Measurements from ENCODE around the gene RFPL1. TPM values are rescaled to one million over a fixed set of nuclear protein-coding genes. Genes with fewer than 3 reads are reported as not detected.
"Not testable (repeated sequence)": the region's sequence is repeated elsewhere in the genome, so short reads cannot be mapped to it uniquely, and the experiment has no call there.

Gene RFPL1
- polyA plus RNA-seq, 12 donors: 0.09 to 0.52 (median 0.25) TPM; not detected in 6

DNA sequence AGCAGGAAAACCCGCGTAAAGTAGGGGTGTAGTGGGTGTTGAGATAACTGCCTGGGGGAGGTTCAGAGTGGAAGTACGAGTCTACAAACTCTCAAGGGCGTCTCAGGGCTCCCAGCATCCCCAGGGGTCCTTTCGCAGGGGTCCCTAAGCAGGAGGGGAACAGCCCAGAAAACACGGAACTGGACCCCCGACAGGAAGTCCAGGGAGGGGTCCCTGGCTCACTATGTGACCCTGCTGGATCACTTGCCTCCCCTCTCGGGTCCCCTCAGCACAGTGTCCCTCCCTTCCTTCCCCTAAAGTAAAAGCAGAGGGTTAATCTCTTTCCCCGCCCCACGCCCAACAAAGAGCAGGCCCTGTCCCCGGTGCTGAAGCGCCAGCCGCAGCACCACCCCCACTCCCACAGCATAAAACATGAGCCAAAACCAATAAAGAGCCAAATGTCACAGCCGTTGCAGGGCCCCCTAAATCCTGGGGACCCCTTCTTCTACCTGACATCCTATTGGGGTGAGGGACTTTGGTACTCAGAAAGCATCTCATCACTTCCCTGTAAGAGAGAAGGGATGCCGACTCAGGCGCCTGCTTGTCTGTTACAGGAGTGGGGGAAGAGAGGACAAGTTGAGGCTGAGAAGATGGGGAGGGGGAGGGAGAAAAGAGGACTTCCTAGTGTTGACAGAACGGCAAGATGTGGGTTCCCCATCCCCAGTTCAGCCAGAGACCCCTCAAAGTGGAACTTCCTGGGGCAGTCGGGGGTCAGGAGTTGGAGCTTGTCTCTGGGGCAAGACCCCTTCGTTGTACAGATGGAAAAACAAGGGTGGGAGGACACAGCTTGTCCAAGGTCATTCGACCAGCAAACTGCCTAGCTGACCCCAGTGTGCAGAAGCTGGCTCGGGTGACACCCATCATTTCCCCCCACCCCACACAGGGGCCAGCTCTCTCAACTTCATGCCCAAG lies 40.2 kb downstream of the RFPL1 start:
- peak; percentile 38 for DNase-seq

- no peak for DNase-seq
Measured at GRCh38 chr22:29479417-29480261, 41.3 kb downstream of the RFPL1 start, which contains the start of gene NEFH. NEFH (plus strand) TSS chr22:29480218; CDS start chr22:29480263, 45 bp downstream.

GRCh38 chr22:29480262-29480511 lies 41.8 kb downstream of the RFPL1 start:
- DNase-seq: no peak

DNA sequence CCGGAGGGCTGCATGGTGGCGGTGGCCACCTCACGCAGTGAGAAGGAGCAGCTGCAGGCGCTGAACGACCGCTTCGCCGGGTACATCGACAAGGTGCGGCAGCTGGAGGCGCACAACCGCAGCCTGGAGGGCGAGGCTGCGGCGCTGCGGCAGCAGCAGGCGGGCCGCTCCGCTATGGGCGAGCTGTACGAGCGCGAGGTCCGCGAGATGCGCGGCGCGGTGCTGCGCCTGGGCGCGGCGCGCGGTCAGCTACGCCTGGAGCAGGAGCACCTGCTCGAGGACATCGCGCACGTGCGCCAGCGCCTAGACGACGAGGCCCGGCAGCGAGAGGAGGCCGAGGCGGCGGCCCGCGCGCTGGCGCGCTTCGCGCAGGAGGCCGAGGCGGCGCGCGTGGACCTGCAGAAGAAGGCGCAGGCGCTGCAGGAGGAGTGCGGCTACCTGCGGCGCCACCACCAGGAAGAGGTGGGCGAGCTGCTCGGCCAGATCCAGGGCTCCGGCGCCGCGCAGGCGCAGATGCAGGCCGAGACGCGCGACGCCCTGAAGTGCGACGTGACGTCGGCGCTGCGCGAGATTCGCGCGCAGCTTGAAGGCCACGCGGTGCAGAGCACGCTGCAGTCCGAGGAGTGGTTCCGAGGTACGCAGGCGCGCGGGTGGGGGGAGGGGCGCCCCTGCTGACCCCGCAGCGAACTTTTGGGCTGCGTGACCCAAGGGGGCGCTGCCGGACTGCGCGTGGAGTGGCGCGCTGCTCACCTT lies 42.3 kb downstream of the RFPL1 start:
- peak; percentile 72 for DNase-seq

GRCh38 chr22:29481265-29482000 lies 43.0 kb downstream of the RFPL1 start:
- no peak for DNase-seq

- DNase-seq: no peak
Measured at GRCh38 chr22:29482253-29482652, 43.9 kb downstream of the RFPL1 start.

GRCh38 chr22:29482726-29483125 lies 44.3 kb downstream of the RFPL1 start:
- DNase-seq: no peak

GRCh38 chr22:29483254-29483653 lies 44.9 kb downstream of the RFPL1 start:
- no peak for DNase-seq

- no peak for DNase-seq
Measured at GRCh38 chr22:29484642-29485041, 46.3 kb downstream of the RFPL1 start.

- DNase-seq: no peak
Measured at GRCh38 chr22:29485448-29485847, 47.1 kb downstream of the RFPL1 start.

DNA sequence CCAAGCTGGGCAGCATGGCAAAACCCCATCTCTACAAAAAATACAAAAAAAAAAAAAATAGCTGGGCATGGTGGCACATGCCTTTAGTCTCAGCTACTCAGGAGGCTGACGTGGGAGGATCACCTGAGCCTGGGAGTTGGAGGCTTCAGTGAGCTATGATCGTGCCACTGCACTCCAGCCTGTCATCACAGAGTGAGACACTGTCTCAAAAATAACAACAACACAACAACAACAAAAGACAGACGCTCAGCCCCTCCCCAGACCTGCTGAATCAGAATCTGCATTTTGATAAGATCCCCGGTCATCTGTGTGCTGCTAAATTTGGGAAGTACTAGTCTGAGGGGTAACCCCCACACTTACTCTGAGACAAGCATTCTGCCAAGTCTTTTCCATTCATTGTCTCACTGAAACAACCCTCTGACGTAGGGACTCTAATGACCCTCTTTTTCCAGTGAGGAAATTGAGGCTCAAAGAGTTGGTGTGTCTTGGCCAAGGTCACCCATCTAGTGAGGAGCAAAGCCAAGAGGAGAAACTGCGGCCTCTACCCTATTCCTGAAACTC lies 49.1 kb downstream of the RFPL1 start:
- DNase-seq: no peak

DNA sequence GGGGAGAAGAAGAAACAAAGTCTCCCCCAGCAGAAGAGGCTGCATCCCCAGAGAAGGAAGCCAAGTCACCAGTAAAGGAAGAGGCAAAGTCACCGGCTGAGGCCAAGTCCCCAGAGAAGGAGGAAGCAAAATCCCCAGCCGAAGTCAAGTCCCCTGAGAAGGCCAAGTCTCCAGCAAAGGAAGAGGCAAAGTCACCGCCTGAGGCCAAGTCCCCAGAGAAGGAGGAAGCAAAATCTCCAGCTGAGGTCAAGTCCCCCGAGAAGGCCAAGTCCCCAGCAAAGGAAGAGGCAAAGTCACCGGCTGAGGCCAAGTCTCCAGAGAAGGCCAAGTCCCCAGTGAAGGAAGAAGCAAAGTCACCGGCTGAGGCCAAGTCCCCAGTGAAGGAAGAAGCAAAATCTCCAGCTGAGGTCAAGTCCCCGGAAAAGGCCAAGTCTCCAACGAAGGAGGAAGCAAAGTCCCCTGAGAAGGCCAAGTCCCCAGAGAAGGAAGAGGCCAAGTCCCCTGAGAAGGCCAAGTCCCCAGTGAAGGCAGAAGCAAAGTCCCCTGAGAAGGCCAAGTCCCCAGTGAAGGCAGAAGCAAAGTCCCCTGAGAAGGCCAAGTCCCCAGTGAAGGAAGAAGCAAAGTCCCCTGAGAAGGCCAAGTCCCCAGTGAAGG lies 50.9 kb downstream of the RFPL1 start:
- DNase-seq: not testable (repeated sequence)

GRCh38 chr22:29491012-29491411 lies 52.6 kb downstream of the RFPL1 start:
- no peak for DNase-seq

Other genes starting within 250 kb of the RFPL1 start
- gene EMID1, start 232.7 kb upstream of the RFPL1 start, polyA plus RNA-seq (ENCODE audit: insufficient read length in 12 of 12): 10 to 100 TPM in 3 of 12 donors, 1 to 10 TPM in 8, not detected in 1; 4.9 to 18.2 (median 6.6) TPM
- 10 to 100 TPM in 11 of 12 donors, not detected in 1; 17.8 to 55.0 (median 20.3) TPM for gene RHBDD3, start 170.6 kb upstream of the RFPL1 start, polyA plus RNA-seq (ENCODE audit: insufficient read length in 12 of 12)
- 100 to 1,000 TPM in 11 of 12 donors, not detected in 1; 138 to 365 (median 171) TPM for gene EWSR1, start 170.3 kb upstream of the RFPL1 start, polyA plus RNA-seq (ENCODE audit: insufficient read length in 12 of 12)
- gene GAS2L1, start 131.9 kb upstream of the RFPL1 start, polyA plus RNA-seq (ENCODE audit: insufficient read length in 12 of 12): 10 to 100 TPM in 6 of 12 donors, 1 to 10 TPM in 5, not detected in 1; 6.4 to 21.8 (median 10.4) TPM
- 1 to 10 TPM in 10 of 12 donors, not detected in 2; 1.2 to 2.5 (median 1.8) TPM for gene RASL10A, start 122.9 kb upstream of the RFPL1 start, polyA plus RNA-seq (ENCODE audit: insufficient read length in 12 of 12)
- gene AP1B1, start 50.0 kb upstream of the RFPL1 start, polyA plus RNA-seq (ENCODE audit: insufficient read length in 12 of 12): 10 to 100 TPM in 11 of 12 donors, not detected in 1; 20.6 to 35.7 (median 24.2) TPM
- gene NEFH, start 41.6 kb downstream of the RFPL1 start, polyA plus RNA-seq (ENCODE audit: insufficient read length in 12 of 12): 10 to 100 TPM in 1 of 12 donors, 1 to 10 TPM in 9, under 1 TPM in 1, not detected in 1; 0.19 to 10.5 (median 2.1) TPM
- gene THOC5, start 115.2 kb downstream of the RFPL1 start, polyA plus RNA-seq (ENCODE audit: insufficient read length in 12 of 12): 10 to 100 TPM in 11 of 12 donors, not detected in 1; 18.6 to 30.5 (median 26.1) TPM
- 10 to 100 TPM in 11 of 12 donors, not detected in 1; 22.6 to 41.4 (median 29.0) TPM for gene NIPSNAP1, start 142.5 kb downstream of the RFPL1 start, polyA plus RNA-seq (ENCODE audit: insufficient read length in 12 of 12)
- gene NF2, start 165.1 kb downstream of the RFPL1 start, polyA plus RNA-seq (ENCODE audit: insufficient read length in 12 of 12): 10 to 100 TPM in 11 of 12 donors, not detected in 1; 19.7 to 24.0 (median 22.3) TPM